ENCODE data around the gene IFNA13. TPM values are rescaled to one million over a fixed set of nuclear protein-coding genes. Genes with fewer than 3 reads are reported as not detected.

The IFNA13 gene
- total RNA-seq, 4 donors from 2014 or later: not detected

DNA sequence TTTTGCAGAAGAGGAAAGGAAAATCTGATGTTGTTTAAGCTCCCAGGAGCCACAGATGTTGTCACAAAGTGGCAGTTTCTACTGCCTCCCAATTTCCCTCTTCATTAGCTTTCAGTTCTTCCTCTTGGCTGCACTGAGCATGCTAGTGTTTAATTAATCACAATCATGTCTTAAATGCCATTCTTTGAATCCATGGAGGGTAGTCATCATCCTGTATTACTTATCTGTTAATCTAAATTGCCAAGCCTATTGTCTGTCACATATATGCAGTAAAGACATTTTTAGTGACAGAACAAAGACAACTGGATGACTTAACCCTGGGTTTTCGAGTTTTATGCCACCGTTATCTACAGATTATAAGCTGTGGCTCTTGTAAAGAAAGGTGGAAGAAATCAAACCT lies 47.4 kb downstream of the IFNA13 start:
- Histone ChIP-seq H3K27ac (no peak overlapping the region), H3K36me3 (peaks cover 0 to 8% (median 0%) of the 10 kb centered on the region in 4 donors), H3K4me1 (peaks cover 0 to 6% (median 0%) of the 10 kb centered on the region in 4 donors), H3K4me3 (no peak overlapping the region), H3K9me3 (no peaks in the 10 kb centered on the region), H3K27me3 (no peaks in the 10 kb centered on the region)
- intact Hi-C loops (cut with DNase I; ENCODE audit: low total_unique reads): loop anchor here (5.0 kb wide), 1 partner anchor 137 kb away; no protein-coding TSS in a partner anchor
- TF ChIP-seq EP300 (IDR thresholded peaks at IDR 0.05; ENCODE audit: low read depth) (no peak), POLR2AphosphoS5 (IDR thresholded peaks at IDR 0.05) (no peak), CTCF (IDR thresholded peaks at IDR 0.05) (no peak)
- DNase-seq: no peak
- WGBS, 2 donors (ENCODE audit: low coverage in 1 of 2): 60 to 69% methylated on average over 2 of the region's 2 CpGs
- in situ Hi-C loops (cut with MboI; ENCODE audit: low pct_ligation_motif_present in 1 of 4, low pct_unique_long_range_greater_than_20kb in 1 of 4, low sequenced_read_pairs in 3 of 4): loop anchor here (10.0 to 25.0 kb wide), 5 partner anchors 74 to 474 kb away; partner anchors contain the start of gene IFNA1 (in 2 of the 4)

- Histone ChIP-seq H3K4me1 (peaks cover 0 to 6% (median 0%) of the 10 kb centered on the region in 4 donors), H3K4me3 (no peak overlapping the region), H3K36me3 (peaks cover 0 to 7% (median 0%) of the 10 kb centered on the region in 4 donors), H3K27me3 (peaks cover 11% of the 10 kb centered on the region), H3K9me3 (no peaks in the 10 kb centered on the region), H3K27ac (no peak overlapping the region)
- in situ Hi-C loops (cut with MboI; ENCODE audit: low pct_ligation_motif_present in 1 of 4, low pct_unique_long_range_greater_than_20kb in 1 of 4, low sequenced_read_pairs in 3 of 4): loop anchor here in 2 of 4 donors (25.0 kb wide), 2 partner anchors 119 to 469 kb away; partner anchors contain the start of gene IFNA1 (in 1 of the 2)
- peak; percentile 18 for DNase-seq
- 25% methylated on average over 6 to 7 of the region's 7 CpGs for WGBS, 2 donors (ENCODE audit: low coverage in 1 of 2)
- intact Hi-C loops (cut with DNase I; ENCODE audit: low total_unique reads): loop anchor here (5.0 kb wide), 1 partner anchor 469 kb away; no protein-coding TSS in a partner anchor
- TF ChIP-seq POLR2A (IDR thresholded peaks at IDR 0.05) (no peak), POLR2AphosphoS5 (IDR thresholded peaks at IDR 0.05) (no peak), EP300 (IDR thresholded peaks at IDR 0.05; ENCODE audit: low read depth) (no peak), CTCF (IDR thresholded peaks at IDR 0.05) (peak; percentile 55 to 71 (median 69))
These were observed 49.6 kb downstream of the IFNA13 start for GRCh38 chr9:21317956-21318923.

Other genes starting within 250 kb of the IFNA13 start
- not detected for gene IFNW1, start 226.2 kb downstream of the IFNA13 start, total RNA-seq
- not detected for gene IFNA21, start 201.4 kb downstream of the IFNA13 start, total RNA-seq
- gene IFNA4, start 180.5 kb downstream of the IFNA13 start, total RNA-seq: not detected
- gene IFNA7, start 165.9 kb downstream of the IFNA13 start, total RNA-seq: not detected
- gene IFNA10, start 160.9 kb downstream of the IFNA13 start, total RNA-seq: not detected
- not detected for gene IFNA16, start 150.7 kb downstream of the IFNA13 start, total RNA-seq
- not detected for gene IFNA17, start 139.8 kb downstream of the IFNA13 start, total RNA-seq
- gene IFNA14, start 128.1 kb downstream of the IFNA13 start, total RNA-seq: not detected
- not detected for gene IFNA5, start 62.7 kb downstream of the IFNA13 start, total RNA-seq
- gene KLHL9, start 32.7 kb downstream of the IFNA13 start, total RNA-seq: 10 to 100 TPM in 3 of 4 donors, 1 to 10 TPM in 1; 4.6 to 27.2 (median 19.5) TPM
- gene IFNA6, start 17.2 kb downstream of the IFNA13 start, total RNA-seq: not detected
- not detected for gene IFNA2, start 17.3 kb upstream of the IFNA13 start, total RNA-seq
- gene IFNA8, start 41.1 kb upstream of the IFNA13 start, total RNA-seq: not detected
- gene IFNA1, start 72.4 kb upstream of the IFNA13 start, total RNA-seq: not detected
- gene IFNE, start 114.3 kb upstream of the IFNA13 start, total RNA-seq: not detected